GM12878 (cell line): Measurements from ENCODE around the gene VEZF1.

ENCODE experiments used
- MTA2 ChIP-seq: fragments of 450-650 bp; IDR thresholded peaks from 2 replicates; pipeline ENCODE4 v1.6.1; 2016; ENCODE audit warnings: low read depth, mild to moderate bottlenecking, moderate library complexity
- MXI1 ChIP-seq: fragments of 150-350 bp; IDR thresholded peaks from 2 replicates; pipeline ENCODE4 v1.6.1; 2011; ENCODE audit warnings: low read depth, mild to moderate bottlenecking, inconsistent platforms, low read length, improper control_type of control experiment
- POLR2A ChIP-seq: IDR thresholded peaks from 2 replicates; pipeline ENCODE4 v1.6.1; 2011; ENCODE audit warnings: low read depth, mild to moderate bottlenecking, low read length
- POLR2AphosphoS5 ChIP-seq: IDR thresholded peaks from 2 replicates; pipeline ENCODE4 v1.6.1; 2011; ENCODE audit warnings: mild to moderate bottlenecking, low read length, inconsistent platforms
- RAD21 ChIP-seq: IDR thresholded peaks from 2 replicates; pipeline ENCODE4 v1.6.1; 2011; ENCODE audit warnings: mild to moderate bottlenecking, low read depth, low read length, moderate library complexity; ENCODE audit not compliant: insufficient read depth
- SUZ12 ChIP-seq: fragments of 200-600 bp; sonication (generic); IDR thresholded peaks from one replicate; pipeline ENCODE4 v1.6.1; 2018; ENCODE audit warnings: antibody characterized with exemption, mild to moderate bottlenecking; ENCODE audit not compliant: unreplicated experiment
- ZNF274 ChIP-seq: IDR thresholded peaks from one replicate; pipeline ENCODE4 v1.8.0; 2011; ENCODE audit not compliant: insufficient read length, insufficient read depth
- TF ChIP-seq, protein P1 (sequence below): fragments of 450-650 bp; IDR thresholded peaks from 2 replicates; pipeline ENCODE4 v1.6.1; 2017; ENCODE audit warnings: mild to moderate bottlenecking
- TF ChIP-seq, protein P2 (sequence below): IDR thresholded peaks from 2 replicates; pipeline ENCODE4 v1.6.1; 2011; ENCODE audit warnings: borderline replicate concordance, low read depth, mild to moderate bottlenecking, moderate library complexity, low read length; ENCODE audit not compliant: insufficient read depth, poor library complexity, severe bottlenecking
- TF ChIP-seq, protein P3 (sequence below), 3 experiments: IDR thresholded peaks in 2 of 3; conservative IDR thresholded peaks in 1 of 3; 2 replicates each; pipeline ENCODE4 v1.5.1; 2011; ENCODE audit warnings: low read depth in 3 of 3, low read length in 3 of 3, mild to moderate bottlenecking in 3 of 3, control low read depth in 2 of 3, moderate library complexity in 2 of 3, inconsistent platforms in 1 of 3, mixed read lengths in 1 of 3; ENCODE audit not compliant: control insufficient read depth in 2 of 3, insufficient read depth in 1 of 3; ENCODE audit errors: extremely low read depth in 1 of 3

DNA sequence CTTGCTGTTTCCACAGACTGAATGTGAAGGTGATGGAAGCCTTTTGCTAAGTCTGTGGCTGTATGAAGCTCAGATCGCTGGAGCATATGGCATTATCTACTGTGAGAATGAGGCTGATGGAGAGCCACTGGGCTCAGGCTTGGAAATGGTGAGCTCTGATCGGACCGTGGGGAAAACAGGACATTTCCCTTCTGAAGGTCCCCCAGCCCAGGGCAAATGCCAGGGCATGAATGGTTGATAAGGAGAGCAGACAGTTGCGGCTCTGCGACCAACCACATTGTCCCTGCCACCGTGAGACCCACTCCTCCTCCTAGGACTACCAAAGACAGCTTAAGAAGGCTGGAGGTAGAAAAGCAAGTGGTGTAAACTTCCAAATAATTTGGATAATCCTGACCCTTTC is 28.1 kb downstream of the VEZF1 start:
- TF ChIP-seq ZNF274 (no peak), MXI1 (no peak), MTA2 (no peak), POLR2A (no peak), SUZ12 (no peak), POLR2AphosphoS5 (no peak), RAD21 (no peak)
- TF ChIP-seq, protein P1, sequence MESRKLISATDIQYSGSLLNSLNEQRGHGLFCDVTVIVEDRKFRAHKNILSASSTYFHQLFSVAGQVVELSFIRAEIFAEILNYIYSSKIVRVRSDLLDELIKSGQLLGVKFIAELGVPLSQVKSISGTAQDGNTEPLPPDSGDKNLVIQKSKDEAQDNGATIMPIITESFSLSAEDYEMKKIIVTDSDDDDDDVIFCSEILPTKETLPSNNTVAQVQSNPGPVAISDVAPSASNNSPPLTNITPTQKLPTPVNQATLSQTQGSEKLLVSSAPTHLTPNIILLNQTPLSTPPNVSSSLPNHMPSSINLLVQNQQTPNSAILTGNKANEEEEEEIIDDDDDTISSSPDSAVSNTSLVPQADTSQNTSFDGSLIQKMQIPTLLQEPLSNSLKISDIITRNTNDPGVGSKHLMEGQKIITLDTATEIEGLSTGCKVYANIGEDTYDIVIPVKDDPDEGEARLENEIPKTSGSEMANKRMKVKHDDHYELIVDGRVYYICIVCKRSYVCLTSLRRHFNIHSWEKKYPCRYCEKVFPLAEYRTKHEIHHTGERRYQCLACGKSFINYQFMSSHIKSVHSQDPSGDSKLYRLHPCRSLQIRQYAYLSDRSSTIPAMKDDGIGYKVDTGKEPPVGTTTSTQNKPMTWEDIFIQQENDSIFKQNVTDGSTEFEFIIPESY, result no peak
- TF ChIP-seq, protein P2, sequence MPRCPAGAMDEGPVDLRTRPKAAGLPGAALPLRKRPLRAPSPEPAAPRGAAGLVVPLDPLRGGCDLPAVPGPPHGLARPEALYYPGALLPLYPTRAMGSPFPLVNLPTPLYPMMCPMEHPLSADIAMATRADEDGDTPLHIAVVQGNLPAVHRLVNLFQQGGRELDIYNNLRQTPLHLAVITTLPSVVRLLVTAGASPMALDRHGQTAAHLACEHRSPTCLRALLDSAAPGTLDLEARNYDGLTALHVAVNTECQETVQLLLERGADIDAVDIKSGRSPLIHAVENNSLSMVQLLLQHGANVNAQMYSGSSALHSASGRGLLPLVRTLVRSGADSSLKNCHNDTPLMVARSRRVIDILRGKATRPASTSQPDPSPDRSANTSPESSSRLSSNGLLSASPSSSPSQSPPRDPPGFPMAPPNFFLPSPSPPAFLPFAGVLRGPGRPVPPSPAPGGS, result no peak
- TF ChIP-seq, protein P3, sequence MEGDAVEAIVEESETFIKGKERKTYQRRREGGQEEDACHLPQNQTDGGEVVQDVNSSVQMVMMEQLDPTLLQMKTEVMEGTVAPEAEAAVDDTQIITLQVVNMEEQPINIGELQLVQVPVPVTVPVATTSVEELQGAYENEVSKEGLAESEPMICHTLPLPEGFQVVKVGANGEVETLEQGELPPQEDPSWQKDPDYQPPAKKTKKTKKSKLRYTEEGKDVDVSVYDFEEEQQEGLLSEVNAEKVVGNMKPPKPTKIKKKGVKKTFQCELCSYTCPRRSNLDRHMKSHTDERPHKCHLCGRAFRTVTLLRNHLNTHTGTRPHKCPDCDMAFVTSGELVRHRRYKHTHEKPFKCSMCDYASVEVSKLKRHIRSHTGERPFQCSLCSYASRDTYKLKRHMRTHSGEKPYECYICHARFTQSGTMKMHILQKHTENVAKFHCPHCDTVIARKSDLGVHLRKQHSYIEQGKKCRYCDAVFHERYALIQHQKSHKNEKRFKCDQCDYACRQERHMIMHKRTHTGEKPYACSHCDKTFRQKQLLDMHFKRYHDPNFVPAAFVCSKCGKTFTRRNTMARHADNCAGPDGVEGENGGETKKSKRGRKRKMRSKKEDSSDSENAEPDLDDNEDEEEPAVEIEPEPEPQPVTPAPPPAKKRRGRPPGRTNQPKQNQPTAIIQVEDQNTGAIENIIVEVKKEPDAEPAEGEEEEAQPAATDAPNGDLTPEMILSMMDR (IDR thresholded peaks at IDR 0.05 in 2 of 3, conservative IDR thresholded peaks at IDR 0.05 in 1 of 3; ENCODE audit: control insufficient read depth in 2 of 3, extremely low read depth in 1 of 3, insufficient read depth in 1 of 3, low read depth in 3 of 3, low read length in 3 of 3), result no peak
